GM23248 (cell line): Measurements from ENCODE around the gene CLCN6. TPM values are rescaled to one million over a fixed set of nuclear protein-coding genes. Genes with fewer than 3 reads are reported as not detected.

Experiments used
- DNase-seq: peaks from one replicate; pipeline ENCODE4 v3.0.0-alpha.2; 2015
- H2AFZ ChIP-seq: fragments of 200-600 bp; sonication (generic); 2 replicates; pipeline ENCODE4 v1.6.1; 2016; ENCODE audit warnings: antibody characterized with exemption
- H3F3A ChIP-seq: fragments of 200-600 bp; sonication (generic); 2 replicates; pipeline ENCODE4 v1.6.1; 2016; ENCODE audit warnings: mild to moderate bottlenecking, antibody characterized with exemption, mixed run types; ENCODE audit not compliant: insufficient read depth
- H3K27ac ChIP-seq: fragments of 200-600 bp; sonication (generic); 2 replicates; pipeline ENCODE4 v1.5.1; 2016; ENCODE audit warnings: mild to moderate bottlenecking
- H3K27me3 ChIP-seq: fragments of 200-600 bp; sonication (generic); replicated peaks from 2 replicates; pipeline ENCODE4 v1.6.1; 2016; ENCODE audit warnings: mild to moderate bottlenecking; ENCODE audit not compliant: insufficient read depth
- H3K36me3 ChIP-seq: fragments of 200-600 bp; sonication (generic); 2 replicates; pipeline ENCODE4 v1.6.1; 2016; ENCODE audit warnings: low read depth, mild to moderate bottlenecking
- H3K4me1 ChIP-seq: fragments of 200-600 bp; sonication (generic); 2 replicates; pipeline ENCODE4 v1.6.1; 2016; ENCODE audit warnings: mild to moderate bottlenecking; ENCODE audit not compliant: insufficient read depth
- H3K4me2 ChIP-seq: fragments of 200-600 bp; sonication (generic); one replicate; pipeline ENCODE4 v1.6.1; 2016; ENCODE audit warnings: mild to moderate bottlenecking; ENCODE audit not compliant: unreplicated experiment
- H3K4me3 ChIP-seq: fragments of 200-600 bp; sonication (generic); 2 replicates; pipeline ENCODE4 v1.5.1; 2016; ENCODE audit warnings: mild to moderate bottlenecking
- H3K79me2 ChIP-seq: fragments of 200-600 bp; sonication (generic); 2 replicates; pipeline ENCODE4 v1.6.1; 2016; ENCODE audit warnings: mild to moderate bottlenecking; ENCODE audit not compliant: insufficient read depth
- H3K9ac ChIP-seq: fragments of 200-600 bp; sonication (generic); 2 replicates; pipeline ENCODE4 v1.6.1; 2016; ENCODE audit warnings: mild to moderate bottlenecking
- H3K9me2 ChIP-seq: fragments of 200-600 bp; sonication (generic); 2 replicates; pipeline ENCODE4 v1.6.1; 2016; ENCODE audit warnings: mixed run types, mild to moderate bottlenecking, moderate library complexity; ENCODE audit not compliant: insufficient read depth
- H3K9me3 ChIP-seq: fragments of 200-600 bp; sonication (generic); one replicate; pipeline ENCODE4 v1.6.1; 2017; ENCODE audit warnings: low read depth
- H4K20me1 ChIP-seq: fragments of 200-600 bp; sonication (generic); 2 replicates; pipeline ENCODE4 v1.6.0; 2016; ENCODE audit not compliant: insufficient read depth
- EZH2 ChIP-seq: fragments of 200-600 bp; sonication (generic); IDR thresholded peaks from 2 replicates; pipeline ENCODE4 v1.6.1; 2018; ENCODE audit warnings: antibody characterized with exemption, mild to moderate bottlenecking; ENCODE audit not compliant: insufficient read depth, poor library complexity, severe bottlenecking
- EZH2phosphoT487 ChIP-seq: fragments of 200-600 bp; sonication (generic); IDR thresholded peaks from 2 replicates; pipeline ENCODE4 v1.6.1; 2018; ENCODE audit warnings: antibody characterized with exemption, moderate library complexity, mild to moderate bottlenecking, low read depth; ENCODE audit not compliant: insufficient read depth
- WGBS, 2 experiments: methylation state at CpG; one replicate each; pipeline ENCODE4 v1.1.6; 2015 to 2017; ENCODE audit warnings: low lambda C conversion rate in 2 of 2, low coverage in 1 of 2; ENCODE audit errors: missing lambda C conversion rate in 2 of 2; 5-methylcytosine and 5-hydroxymethylcytosine counted together
- in situ Hi-C: fragments of 300-500 bp; cut with MboI; formaldehyde crosslinking; loops from 2 replicates; pipeline ENCODE4 v1.15.0; 2020
- polyA plus RNA-seq: library from polyadenylated mRNA; unstranded; fragments of >200 nt; fragmentation: Nextera tagmentation; extraction: Ambion mirVana; gene quantifications from 2 replicates; pipeline ENCODE4 v1.2.1, GENCODE V29; 2016
- total RNA-seq: library from RNA; depleted of rRNA; stranded (reverse); fragments of >200 nt; shearing (Covaris generic); gene quantifications from 2 replicates; pipeline ENCODE4 v1.2.3, GENCODE V29; 2014

The CLCN6 gene
- total and polyA plus RNA-seq, 2 experiments from 2014 or later = 4.9 to 5.4 TPM

DNA sequence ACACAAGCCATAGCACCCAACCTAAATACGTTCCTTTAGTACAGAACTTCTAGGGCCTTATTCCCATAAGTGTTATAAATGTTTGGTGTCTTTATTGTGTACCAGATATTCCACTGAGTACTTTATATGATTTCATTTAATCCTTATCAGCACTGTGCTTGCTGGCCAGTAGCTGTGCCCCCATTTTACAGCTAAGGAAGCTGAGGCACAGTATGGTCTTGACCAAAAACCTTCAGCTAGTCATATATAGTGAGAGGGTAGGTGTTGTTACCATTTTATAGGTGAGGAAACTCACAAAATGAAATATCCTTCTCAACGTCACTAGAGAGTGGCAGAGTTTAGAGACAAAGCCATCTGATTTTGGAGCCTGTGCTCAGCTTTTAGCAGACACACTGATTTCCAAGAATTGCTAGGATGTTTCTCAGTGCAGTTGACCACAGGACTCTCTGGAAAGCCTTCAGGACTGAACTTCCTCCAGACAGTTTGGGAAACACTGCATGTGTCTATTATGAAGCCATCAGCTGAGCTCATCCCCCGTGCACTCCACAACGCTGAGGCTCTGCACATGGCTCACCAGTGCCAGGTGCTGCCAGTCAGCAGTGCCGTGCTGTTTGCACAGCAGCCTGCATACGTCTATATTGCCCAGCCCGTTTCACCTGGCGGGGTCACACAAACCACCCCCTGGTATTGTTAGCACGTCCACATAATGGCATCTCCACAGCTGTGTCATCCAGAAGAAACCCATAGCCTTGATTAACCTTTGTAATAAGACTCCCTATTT is 26.1 kb downstream of the CLCN6 start:
- in situ Hi-C loops = no loop called here

DNA sequence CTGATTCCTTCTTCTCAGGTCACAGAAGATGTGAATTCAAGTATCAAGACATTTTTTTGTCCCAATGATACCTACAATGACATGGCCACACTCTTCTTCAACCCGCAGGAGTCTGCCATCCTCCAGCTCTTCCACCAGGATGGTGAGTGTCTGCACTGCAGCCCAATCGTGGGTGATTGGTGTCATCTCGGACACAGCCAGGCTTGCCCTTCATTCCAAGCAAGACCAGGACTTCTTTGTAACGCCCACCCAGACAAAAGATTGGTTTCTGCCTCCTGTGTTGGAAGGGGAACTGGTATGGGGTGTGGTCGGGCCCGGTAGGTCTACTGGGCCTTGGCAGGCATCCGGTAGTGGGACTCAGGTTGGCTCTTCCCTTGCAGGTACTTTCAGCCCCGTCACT is 27.5 kb downstream of the CLCN6 start:
- no peak overlapping the region for H3K4me2 ChIP-seq
- H3K79me2 ChIP-seq = no peaks in the 10 kb centered on the region
- no peak for TF ChIP-seq EZH2phosphoT487
- TF ChIP-seq EZH2 = no peak
- no peaks in the 10 kb centered on the region for H3F3A ChIP-seq
- H2AFZ ChIP-seq = no peak overlapping the region
- H3K27ac ChIP-seq = no peak overlapping the region
- H3K9me3 ChIP-seq = no peaks in the 10 kb centered on the region
- H3K4me3 ChIP-seq = no peak overlapping the region
- no peak for DNase-seq
- in situ Hi-C loops = no loop called here
- no peaks in the 10 kb centered on the region for H3K9me2 ChIP-seq
- H3K36me3 ChIP-seq = peaks cover 17% of the 10 kb centered on the region; the same call in 1 of the 2 replicates
- H3K9ac ChIP-seq = no peak overlapping the region
- WGBS, 2 experiments = 91% methylated on average over 8 of the region's 8 CpGs
- no peaks in the 10 kb centered on the region for H3K4me1 ChIP-seq
- H4K20me1 ChIP-seq = no peaks in the 10 kb centered on the region
- no peaks in the 10 kb centered on the region for H3K27me3 ChIP-seq

More for the DNA sequence above, 26.1 kb downstream of the CLCN6 start:
- no peak overlapping the region for H2AFZ ChIP-seq
- 91 to 94% methylated on average over 9 of the region's 9 CpGs for WGBS, 2 experiments
- no peaks in the 10 kb centered on the region for H3K27me3 ChIP-seq
- no peak for TF ChIP-seq EZH2
- TF ChIP-seq EZH2phosphoT487 = no peak
- no peaks in the 10 kb centered on the region for H3F3A ChIP-seq
- no peak overlapping the region for H3K4me2 ChIP-seq
- no peak overlapping the region for H3K9ac ChIP-seq
- no peak for DNase-seq
- H3K4me3 ChIP-seq = no peak overlapping the region
- H4K20me1 ChIP-seq = no peaks in the 10 kb centered on the region
- no peaks in the 10 kb centered on the region for H3K4me1 ChIP-seq
- H3K79me2 ChIP-seq = no peaks in the 10 kb centered on the region
- no peaks in the 10 kb centered on the region for H3K9me3 ChIP-seq
- H3K27ac ChIP-seq = no peak overlapping the region
- no peaks in the 10 kb centered on the region for H3K9me2 ChIP-seq
- peaks cover 20% of the 10 kb centered on the region; the same call in 1 of the 2 replicates for H3K36me3 ChIP-seq

DNA sequence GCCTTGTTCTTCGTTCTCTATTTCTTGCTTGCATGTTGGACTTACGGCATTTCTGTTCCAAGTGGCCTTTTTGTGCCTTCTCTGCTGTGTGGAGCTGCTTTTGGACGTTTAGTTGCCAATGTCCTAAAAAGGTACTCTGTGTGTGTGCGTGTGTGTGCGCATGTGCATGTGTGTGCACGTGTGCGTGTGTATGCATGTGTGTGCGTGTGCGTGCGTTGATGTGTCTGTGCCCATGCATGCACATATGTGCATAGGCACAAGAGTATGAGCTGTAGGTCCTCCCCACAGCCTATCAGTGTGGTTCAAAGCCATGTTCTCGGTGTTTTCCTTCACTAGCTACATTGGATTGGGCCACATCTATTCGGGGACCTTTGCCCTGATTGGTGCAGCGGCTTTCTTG is 27.9 kb downstream of the CLCN6 start:
- in situ Hi-C loops = no loop called here
- TF ChIP-seq EZH2phosphoT487 (no peak), EZH2 (no peak)
- Histone ChIP-seq H3K4me2 (no peak overlapping the region), H3K36me3 (peaks cover 15% of the 10 kb centered on the region), H3K27me3 (no peaks in the 10 kb centered on the region), H2AFZ (no peak overlapping the region), H3K9ac (no peak overlapping the region), H3K79me2 (no peaks in the 10 kb centered on the region), H3F3A (no peaks in the 10 kb centered on the region), H3K27ac (no peak overlapping the region), H4K20me1 (no peaks in the 10 kb centered on the region), H3K4me1 (no peaks in the 10 kb centered on the region), H3K4me3 (no peak overlapping the region), H3K9me2 (no peaks in the 10 kb centered on the region), H3K9me3 (no peaks in the 10 kb centered on the region)
- 95 to 99% methylated on average over 13 of the region's 13 CpGs for WGBS, 2 experiments
- DNase-seq = no peak

DNA sequence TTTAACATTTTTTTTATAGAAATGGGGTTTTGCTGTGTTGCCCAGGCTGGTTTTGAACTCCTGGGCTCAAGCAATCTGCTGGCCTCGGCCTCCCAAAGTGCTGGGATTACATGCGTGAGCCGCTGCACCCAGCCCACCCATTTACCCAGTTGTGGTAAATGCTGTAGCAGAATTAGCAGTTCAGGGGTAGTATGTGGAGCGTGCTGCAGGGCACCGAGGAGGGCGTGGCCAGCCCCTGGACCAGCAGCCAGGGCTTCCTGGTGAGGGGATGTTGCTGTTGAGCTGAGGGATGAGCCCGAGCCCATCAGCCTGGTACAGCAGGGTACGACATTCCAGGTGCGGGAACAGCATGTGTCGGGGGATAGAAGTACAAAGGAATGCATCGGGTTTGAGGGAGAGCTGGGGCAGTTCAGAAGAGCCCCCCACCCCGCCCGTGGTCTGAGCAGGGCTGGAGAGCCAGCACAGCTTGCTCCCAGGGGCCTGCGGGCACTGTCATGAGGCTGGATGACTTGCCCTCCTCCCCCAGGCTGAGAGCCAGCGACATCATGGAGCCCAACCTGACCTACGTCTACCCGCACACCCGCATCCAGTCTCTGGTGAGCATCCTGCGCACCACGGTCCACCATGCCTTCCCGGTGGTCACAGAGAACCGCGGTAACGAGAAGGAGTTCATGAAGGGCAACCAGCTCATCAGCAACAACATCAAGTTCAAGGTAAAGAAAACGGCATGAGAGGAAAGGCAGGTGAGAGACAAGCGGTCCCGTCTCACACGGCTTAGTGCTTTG is 29.6 kb downstream of the CLCN6 start:
- Histone ChIP-seq H3K9ac (no peak overlapping the region), H3K4me2 (no peak overlapping the region), H4K20me1 (no peaks in the 10 kb centered on the region), H3K79me2 (no peaks in the 10 kb centered on the region), H3K36me3 (peaks cover 19% of the 10 kb centered on the region), H3K27ac (no peak overlapping the region), H3K9me2 (no peaks in the 10 kb centered on the region), H3F3A (no peaks in the 10 kb centered on the region), H3K4me3 (no peak overlapping the region), H3K4me1 (no peaks in the 10 kb centered on the region), H2AFZ (no peak overlapping the region), H3K27me3 (no peaks in the 10 kb centered on the region), H3K9me3 (no peaks in the 10 kb centered on the region)
- TF ChIP-seq EZH2phosphoT487 = no peak
- TF ChIP-seq EZH2 = no peak
- in situ Hi-C loops = no loop called here
- WGBS, 2 experiments = 91% methylated on average over 28 of the region's 28 CpGs
- no peak for DNase-seq
